Trophoblast cell (in vitro differentiated cells and primary cell): ENCODE results near the gene INHBB.

ENCODE experiments used
- DNase-seq, 2 donors: peaks; one replicate each; pipeline ENCODE4 v3.0.0-alpha.2; 2016
- H2AFZ ChIP-seq: 2 replicates; pipeline ENCODE4 v1.6.1; 2013; ENCODE audit warnings: low read length, moderate library complexity, mild to moderate bottlenecking; ENCODE audit not compliant: insufficient read depth, poor library complexity
- H2AK5ac ChIP-seq: 2 replicates; pipeline ENCODE4 v1.6.1; 2013; ENCODE audit warnings: mild to moderate bottlenecking, low read length
- H2BK120ac ChIP-seq: 2 replicates; pipeline ENCODE4 v1.6.1; 2013; ENCODE audit warnings: low read length, mild to moderate bottlenecking, moderate library complexity; ENCODE audit not compliant: insufficient read depth, poor library complexity
- H2BK12ac ChIP-seq: 2 replicates; pipeline ENCODE4 v1.6.1; 2013; ENCODE audit warnings: mild to moderate bottlenecking, low read length, moderate library complexity
- H2BK5ac ChIP-seq: 2 replicates; pipeline ENCODE4 v1.6.1; 2013; ENCODE audit warnings: low read length, low read depth, moderate library complexity, mild to moderate bottlenecking; ENCODE audit not compliant: poor library complexity
- H3K14ac ChIP-seq: 2 replicates; pipeline ENCODE4 v1.6.1; 2013; ENCODE audit warnings: mild to moderate bottlenecking, low read length
- H3K18ac ChIP-seq: 2 replicates; pipeline ENCODE4 v1.6.1; 2013; ENCODE audit warnings: mild to moderate bottlenecking, low read length
- H3K23ac ChIP-seq: 2 replicates; pipeline ENCODE4 v1.6.1; 2013; ENCODE audit warnings: low read length
- H3K27ac ChIP-seq: 2 replicates; pipeline ENCODE4 v1.5.1; 2013; ENCODE audit warnings: low read depth, mild to moderate bottlenecking, inconsistent platforms, low read length, moderate library complexity
- H3K27me3 ChIP-seq: 2 replicates; pipeline ENCODE4 v1.6.1; 2013; ENCODE audit warnings: inconsistent platforms, mild to moderate bottlenecking, low read length, moderate library complexity; ENCODE audit not compliant: insufficient read depth
- H3K36me3 ChIP-seq, 2 experiments: 1 replicate in 1 of 2; 2 replicates in 1 of 2; pipeline ENCODE4 v1.6.1; 2013; ENCODE audit warnings: low read length in 2 of 2, mild to moderate bottlenecking in 2 of 2, moderate library complexity in 1 of 2; ENCODE audit not compliant: insufficient read depth in 2 of 2, control insufficient read depth in 1 of 2
- H3K4ac ChIP-seq: 2 replicates; pipeline ENCODE4 v1.6.1; 2013; ENCODE audit warnings: low read depth, mild to moderate bottlenecking, low read length, moderate library complexity
- H3K4me1 ChIP-seq, 2 experiments: 1 replicate in 1 of 2; 2 replicates in 1 of 2; pipeline ENCODE4 v1.6.1; 2013; ENCODE audit warnings: low read length in 2 of 2, mild to moderate bottlenecking in 2 of 2, moderate library complexity in 1 of 2; ENCODE audit not compliant: insufficient read depth in 2 of 2, control insufficient read depth in 1 of 2
- H3K4me2 ChIP-seq: 2 replicates; pipeline ENCODE4 v1.6.1; 2013; ENCODE audit warnings: inconsistent platforms, mild to moderate bottlenecking, low read length, moderate library complexity
- H3K4me3 ChIP-seq: 2 replicates; pipeline ENCODE4 v1.5.1; 2013; ENCODE audit warnings: mild to moderate bottlenecking, low read depth, low read length, inconsistent platforms
- H3K79me1 ChIP-seq: one replicate; pipeline ENCODE4 v1.6.1; 2013; ENCODE audit warnings: low read length
- H3K79me2 ChIP-seq: 2 replicates; pipeline ENCODE4 v1.6.1; 2013; ENCODE audit warnings: low read length, mild to moderate bottlenecking; ENCODE audit not compliant: control insufficient read depth, insufficient read depth, poor library complexity
- H3K9ac ChIP-seq: 2 replicates; pipeline ENCODE4 v1.6.1; 2013; ENCODE audit warnings: mild to moderate bottlenecking, low read length
- H3K9me3 ChIP-seq: 2 replicates; pipeline ENCODE4 v1.6.1; 2013; ENCODE audit warnings: low read depth, mild to moderate bottlenecking, control low read depth, inconsistent platforms, low read length; ENCODE audit not compliant: insufficient read depth
- H4K12ac ChIP-seq: 2 replicates; pipeline ENCODE4 v1.6.1; 2013; ENCODE audit warnings: low read depth, mild to moderate bottlenecking, low read length, moderate library complexity
- H4K8ac ChIP-seq: 2 replicates; pipeline ENCODE4 v1.6.1; 2013; ENCODE audit warnings: low read depth, mild to moderate bottlenecking, low read length, moderate library complexity
- H4K91ac ChIP-seq: one replicate; pipeline ENCODE4 v1.6.1; 2013; ENCODE audit warnings: low read depth, mild to moderate bottlenecking, low read length, moderate library complexity
- WGBS: extraction: QIAGEN DNeasy Blood & Tissue Kit; methylation state at CpG from one replicate; pipeline ENCODE4 v1.1.7; 2013; ENCODE audit warnings: missing lambda C conversion rate; ENCODE audit not compliant: insufficient read length, insufficient coverage; ENCODE audit errors: extremely low coverage; 5-methylcytosine and 5-hydroxymethylcytosine counted together

Gene INHBB

GRCh38 chr2:120373424-120373823 lies 27.5 kb downstream of the INHBB start:
- Histone ChIP-seq H3K36me3 (no peaks in the 10 kb centered on the region), H3K18ac (no peak overlapping the region), H3K79me1 (no peaks in the 10 kb centered on the region), H3K23ac (no peak overlapping the region), H3K79me2 (no peaks in the 10 kb centered on the region), H2BK120ac (no peak overlapping the region), H3K4ac (no peak overlapping the region), H3K4me3 (no peak overlapping the region), H4K91ac (no peak overlapping the region), H3K9me3 (peaks cover 3% of the 10 kb centered on the region), H3K14ac (no peak overlapping the region), H2BK5ac (no peak overlapping the region), H3K27ac (no peak overlapping the region), H2BK12ac (no peak overlapping the region), H3K4me1 (no peaks in the 10 kb centered on the region), H2AK5ac (no peak overlapping the region), H3K9ac (no peak overlapping the region), H3K27me3 (no peaks in the 10 kb centered on the region), H4K12ac (no peak overlapping the region), H4K8ac (no peak overlapping the region), H3K4me2 (no peak overlapping the region), H2AFZ (no peak overlapping the region)
- DNase-seq, result no peak
- WGBS, result no CpG with 5 or more reads among the region's 10 CpGs

- Histone ChIP-seq H3K18ac (no peak overlapping the region), H2BK120ac (no peak overlapping the region), H2AFZ (no peak overlapping the region), H3K36me3 (no peaks in the 10 kb centered on the region), H4K12ac (no peak overlapping the region), H3K79me1 (no peaks in the 10 kb centered on the region), H3K9me3 (peaks cover 3% of the 10 kb centered on the region), H2BK5ac (no peak overlapping the region), H3K14ac (no peak overlapping the region), H3K23ac (no peak overlapping the region), H3K9ac (no peak overlapping the region), H3K4me2 (no peak overlapping the region), H3K4me3 (no peak overlapping the region), H2BK12ac (no peak overlapping the region), H4K8ac (no peak overlapping the region), H4K91ac (no peak overlapping the region), H2AK5ac (no peak overlapping the region), H3K79me2 (no peaks in the 10 kb centered on the region), H3K27me3 (no peaks in the 10 kb centered on the region), H3K4ac (no peak overlapping the region), H3K27ac (no peak overlapping the region), H3K4me1 (no peaks in the 10 kb centered on the region)
- DNase-seq, result no peak
- no CpG with 5 or more reads among the region's 5 CpGs for WGBS
These were observed 28.9 kb downstream of the INHBB start for GRCh38 chr2:120374821-120375220.

- Histone ChIP-seq H4K91ac (no peak overlapping the region), H3K23ac (no peak overlapping the region), H2AFZ (no peak overlapping the region), H3K4ac (no peak overlapping the region), H4K8ac (no peak overlapping the region), H3K4me3 (no peak overlapping the region), H3K9me3 (peaks cover 3% of the 10 kb centered on the region), H2AK5ac (no peak overlapping the region), H3K18ac (no peak overlapping the region), H3K14ac (no peak overlapping the region), H3K4me1 (no peaks in the 10 kb centered on the region), H3K9ac (no peak overlapping the region), H2BK12ac (no peak overlapping the region), H4K12ac (no peak overlapping the region), H3K79me2 (no peaks in the 10 kb centered on the region), H3K36me3 (no peaks in the 10 kb centered on the region), H3K79me1 (no peaks in the 10 kb centered on the region), H2BK5ac (no peak overlapping the region), H3K27ac (no peak overlapping the region), H2BK120ac (no peak overlapping the region), H3K27me3 (no peaks in the 10 kb centered on the region), H3K4me2 (no peak overlapping the region)
- WGBS, result no CpG with 5 or more reads among the region's 14 CpGs
- no peak for DNase-seq
These were observed 29.5 kb downstream of the INHBB start for GRCh38 chr2:120375251-120376020.

- Histone ChIP-seq H3K23ac (no peak overlapping the region), H3K4me1 (no peaks in the 10 kb centered on the region), H2AK5ac (no peak overlapping the region), H2BK5ac (no peak overlapping the region), H3K4ac (no peak overlapping the region), H3K79me2 (no peaks in the 10 kb centered on the region), H3K4me3 (no peak overlapping the region), H3K79me1 (no peaks in the 10 kb centered on the region), H3K36me3 (no peaks in the 10 kb centered on the region), H2AFZ (no peak overlapping the region), H3K18ac (no peak overlapping the region), H4K12ac (no peak overlapping the region), H4K8ac (no peak overlapping the region), H2BK12ac (no peak overlapping the region), H3K27ac (no peak overlapping the region), H3K14ac (no peak overlapping the region), H4K91ac (no peak overlapping the region), H3K4me2 (no peak overlapping the region), H3K27me3 (no peaks in the 10 kb centered on the region), H3K9ac (no peak overlapping the region), H2BK120ac (no peak overlapping the region), H3K9me3 (peaks cover 3% of the 10 kb centered on the region)
- WGBS, result no CpG with 5 or more reads among the region's 12 CpGs
- no peak for DNase-seq
These were observed 30.2 kb downstream of the INHBB start for GRCh38 chr2:120376101-120376500.
